ENCODE measurements around the gene MICA. TPM values are rescaled to one million over a fixed set of nuclear protein-coding genes. Genes with fewer than 3 reads are reported as not detected.

MICA gene
- total and polyA plus RNA-seq, 10 donors = 7.8 to 27.4 (median 16.1) TPM

DNA sequence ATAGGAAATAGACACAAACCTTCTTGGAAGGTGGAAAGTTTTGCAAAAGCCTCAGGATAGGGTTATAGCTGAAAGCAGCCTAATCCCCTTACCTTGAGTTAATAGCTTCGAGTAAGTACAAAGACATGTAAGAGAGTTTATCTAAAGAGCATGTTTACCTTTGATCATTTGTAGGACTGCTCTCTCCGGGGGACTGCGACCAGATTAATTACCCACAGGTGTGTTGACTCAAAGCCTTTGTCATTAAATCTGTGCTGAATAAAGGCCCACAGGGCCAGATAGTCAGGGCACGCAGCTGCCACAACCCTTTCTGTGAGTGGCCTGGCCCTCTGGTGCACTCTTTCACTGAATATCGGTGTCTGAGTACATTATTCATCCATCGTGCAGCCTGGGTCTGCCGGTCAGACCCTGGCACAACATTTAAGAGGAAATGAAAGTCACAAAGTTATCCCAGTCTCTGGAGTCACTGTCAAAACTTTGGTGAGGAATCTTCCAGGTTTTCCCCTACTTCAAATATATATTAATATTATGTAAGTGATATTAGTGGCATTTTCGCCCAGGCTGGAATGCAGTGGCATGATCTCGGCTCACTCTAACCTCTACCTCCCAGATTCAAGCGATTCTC is 5.4 kb upstream of the MICA start:
- Histone ChIP-seq H3K9me3 (no peaks in the 10 kb centered on the region), H3K4me3 (no peak overlapping the region), H3K4me1 (peaks cover 16 to 57% (median 49%) of the 10 kb centered on the region in 6 donors), H3K27me3 (replicated peaks in 1 of 7) (no peaks in the 10 kb centered on the region), H3K36me3 (peaks cover 0 to 14% (median 0%) of the 10 kb centered on the region in 6 donors), H3K27ac (no peak overlapping the region)
- DNase-seq = no peak
- no peak for TF ChIP-seq POLR2AphosphoS5 (IDR thresholded peaks at IDR 0.05)
- TF ChIP-seq POLR2A (IDR thresholded peaks at IDR 0.05) = no peak
- intact Hi-C loops (cut with DNase I; ENCODE audit: low total_unique reads) = loop anchor here (5.0 kb wide), 1 partner anchor 44 kb away; no protein-coding TSS in a partner anchor
- 82 to 92% (median 84%) methylated on average over 10 of the region's 10 CpGs for WGBS, 5 donors

GRCh38 chr6:31399589-31400466 is 3.6 kb upstream of the MICA start:
- TF ChIP-seq CTCF (IDR thresholded peaks at IDR 0.05 in 8 of 11, conservative IDR thresholded peaks at IDR 0.05 in 3 of 11) (peak; percentile 65 to 96 (median 90)), POLR2A (IDR thresholded peaks at IDR 0.05) (peak in 1 of 3 donors; percentile 26), POLR2AphosphoS5 (IDR thresholded peaks at IDR 0.05) (peak; percentile 71 to 85 (median 81))
- intact Hi-C loops (cut with DNase I; ENCODE audit: low total_unique reads) = loop anchor here (5.0 to 10.0 kb wide), 2 partner anchors 42 to 95 kb away; partner anchors contain the start of gene MICB
- Histone ChIP-seq H3K36me3 (peaks cover 0 to 2% (median 0%) of the 10 kb centered on the region in 6 donors), H3K27ac (peak overlapping the region; percentile 94 to 99 (median 98)), H3K4me3 (peak overlapping the region; percentile 63 to 89 (median 68)), H3K4me1 (peaks cover 23 to 74% (median 60%) of the 10 kb centered on the region in 6 donors), H3K27me3 (replicated peaks in 1 of 7) (no peaks in the 10 kb centered on the region), H3K9me3 (no peaks in the 10 kb centered on the region)
- WGBS, 5 donors = 0 to 1% (median 0%) methylated on average over 44 to 57 of the region's 57 CpGs
- DNase-seq = peak; percentile 92

DNA sequence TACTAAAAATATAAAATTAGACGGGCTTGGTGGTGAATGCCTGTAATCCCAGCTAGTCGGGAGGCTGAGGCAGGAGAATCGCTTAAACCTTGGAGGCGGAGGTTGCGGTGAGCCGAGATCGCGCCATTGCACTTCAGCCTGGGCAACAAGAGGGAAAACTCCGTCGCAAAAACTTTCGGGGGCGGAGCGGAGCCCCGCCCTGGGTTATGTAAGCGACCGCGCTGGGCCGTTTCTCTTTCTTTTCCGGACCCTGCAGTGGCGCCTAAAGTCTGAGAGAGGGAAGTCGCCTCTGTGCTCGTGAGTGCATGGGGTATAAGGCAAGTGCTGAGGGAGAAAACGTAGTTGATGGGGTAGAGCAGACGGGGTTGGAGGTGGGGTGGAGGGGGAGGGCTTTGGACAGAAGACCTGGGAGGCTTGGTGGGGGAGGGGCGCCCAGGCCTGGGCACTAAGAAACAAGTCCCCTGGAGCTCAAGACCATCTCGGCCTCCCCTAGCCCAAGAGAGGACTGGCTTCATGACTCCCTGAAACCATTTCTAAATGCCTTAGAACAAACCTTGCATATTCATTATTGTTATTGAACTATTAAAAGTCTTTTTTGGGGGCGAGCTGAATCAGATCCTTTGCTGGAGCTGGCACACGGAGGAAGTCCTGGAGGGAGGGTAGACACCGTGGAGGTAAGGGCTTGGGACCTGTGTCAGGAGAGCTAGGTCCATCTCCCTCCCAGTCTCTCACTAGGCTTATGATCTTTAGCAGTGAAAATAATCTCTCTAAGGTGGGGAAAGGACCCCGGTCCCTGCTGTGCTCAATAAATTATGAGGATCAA is 2.7 kb upstream of the MICA start:
- peaks cover 23 to 78% (median 63%) of the 10 kb centered on the region in 6 donors for H3K4me1 ChIP-seq
- H3K4me3 ChIP-seq = peak overlapping the region; percentile 63 to 89 (median 68)
- H3K27me3 ChIP-seq (replicated peaks in 1 of 7) = no peaks in the 10 kb centered on the region
- no peaks in the 10 kb centered on the region for H3K9me3 ChIP-seq
- intact Hi-C loops (cut with DNase I; ENCODE audit: low total_unique reads) = loop anchor here (10.0 kb wide), 1 partner anchor 94 kb away; the partner anchor contains the start of gene MICB
- H3K36me3 ChIP-seq = no peaks in the 10 kb centered on the region
- peak; percentile 96 for DNase-seq
- H3K27ac ChIP-seq = peak overlapping the region; percentile 94 to 99 (median 98)
- 1 to 2% (median 2%) methylated on average over 30 of the region's 30 CpGs for WGBS, 5 donors
- TF ChIP-seq POLR2A (IDR thresholded peaks at IDR 0.05) (peak in 2 of 3 donors; percentile 27 to 70), POLR2AphosphoS5 (IDR thresholded peaks at IDR 0.05) (peak; percentile 74 to 89 (median 85)), CTCF (IDR thresholded peaks at IDR 0.05 in 8 of 11, conservative IDR thresholded peaks at IDR 0.05 in 3 of 11) (no peak)

GRCh38 chr6:31401403-31401802 is 2.0 kb upstream of the MICA start:
- WGBS, 5 donors = 33 to 40% (median 35%) methylated on average over 4 of the region's 4 CpGs
- intact Hi-C loops (cut with DNase I; ENCODE audit: low total_unique reads) = loop anchor here (10.0 kb wide), 1 partner anchor 93 kb away; the partner anchor contains the start of gene MICB
- Histone ChIP-seq H3K4me1 (peaks cover 23 to 85% (median 68%) of the 10 kb centered on the region in 6 donors), H3K27me3 (replicated peaks in 1 of 7) (no peaks in the 10 kb centered on the region), H3K9me3 (no peaks in the 10 kb centered on the region), H3K36me3 (no peaks in the 10 kb centered on the region), H3K4me3 (peak overlapping the region; percentile 63 to 89 (median 68)), H3K27ac (peak overlapping the region; percentile 94 to 99 (median 98))
- TF ChIP-seq CTCF (IDR thresholded peaks at IDR 0.05 in 8 of 11, conservative IDR thresholded peaks at IDR 0.05 in 3 of 11) = no peak
- no peak for TF ChIP-seq POLR2A (IDR thresholded peaks at IDR 0.05)
- TF ChIP-seq POLR2AphosphoS5 (IDR thresholded peaks at IDR 0.05) = peak in 2 of 3 donors; percentile 41 to 49
- no peak for DNase-seq
